Left colon (tissue), 2 donors: ENCODE results near the gene NTNG1. TPM values are rescaled to one million over a fixed set of nuclear protein-coding genes. Genes with fewer than 3 reads are reported as not detected.

Experiments used
- ATAC-seq: fragments of 200-7000 bp; cut with Tn5 transposase; one replicate; pipeline ENCODE4 v1.9.1; 2020; ENCODE audit warnings: mild to moderate bottlenecking, moderate library complexity
- DNase-seq, 2 donors: peaks; one replicate each; pipeline ENCODE4 v3.0.0-alpha.2; 2020
- intact Hi-C, 2 donors: fragments of 100-400 bp; cut with DNase I in 1 of 2; cut with micrococcal nuclease in 1 of 2; formaldehyde crosslinking; loops; one replicate each; pipeline versions ENCODE4 v1.11.2 to v1.14.0; 2022; cut with DNase I, micrococcal nuclease
- total RNA-seq, 2 donors: library from RNA; stranded (reverse); fragmentation: NEBNext Ultra II Directional; extraction: Animal tissue kit (Norgen Biotek cat#: 25700); gene quantifications; one replicate each; pipeline ENCODE4 v1.2.1, GENCODE V29; 2021
- donor health status: DM: no; HTN: no; CAD: no.
- donor health status: DM: yes; HTN: yes; CAD: no.

NTNG1 gene
- total RNA-seq, 2 donors from 2014 or later, result 0.09 to 1.2 TPM

DNA sequence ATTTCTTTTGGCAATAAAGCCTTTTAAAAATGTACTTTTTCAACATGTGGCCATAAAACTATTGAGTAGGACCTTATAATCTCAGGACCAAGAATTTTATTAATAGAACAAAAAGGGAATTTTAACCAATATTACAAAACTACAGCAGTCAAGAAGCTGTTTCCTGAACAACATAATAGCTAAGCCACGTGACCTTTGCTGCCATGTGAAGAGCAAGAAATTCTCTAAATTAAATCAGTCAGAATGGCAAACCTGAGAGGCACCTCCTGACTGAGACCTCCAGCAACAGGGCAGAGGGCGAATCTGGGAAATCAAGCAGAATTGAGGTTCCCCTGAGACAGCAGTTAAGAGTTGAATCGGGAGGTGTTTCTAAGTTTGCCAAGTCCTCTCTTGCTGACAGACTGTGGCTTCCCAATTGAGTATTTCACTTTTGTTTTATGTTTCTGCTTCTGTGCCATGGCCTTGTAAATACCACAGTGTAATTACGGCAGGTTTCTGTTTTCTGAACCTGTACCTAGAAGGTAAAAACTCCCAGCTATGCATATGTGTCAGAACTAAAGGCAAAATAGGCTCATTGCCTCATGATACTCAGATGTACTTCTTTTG, 358.4 kb downstream of the NTNG1 start:
- no peak for ATAC-seq
- no peak for DNase-seq
- intact Hi-C loops, result no loop called here

DNA sequence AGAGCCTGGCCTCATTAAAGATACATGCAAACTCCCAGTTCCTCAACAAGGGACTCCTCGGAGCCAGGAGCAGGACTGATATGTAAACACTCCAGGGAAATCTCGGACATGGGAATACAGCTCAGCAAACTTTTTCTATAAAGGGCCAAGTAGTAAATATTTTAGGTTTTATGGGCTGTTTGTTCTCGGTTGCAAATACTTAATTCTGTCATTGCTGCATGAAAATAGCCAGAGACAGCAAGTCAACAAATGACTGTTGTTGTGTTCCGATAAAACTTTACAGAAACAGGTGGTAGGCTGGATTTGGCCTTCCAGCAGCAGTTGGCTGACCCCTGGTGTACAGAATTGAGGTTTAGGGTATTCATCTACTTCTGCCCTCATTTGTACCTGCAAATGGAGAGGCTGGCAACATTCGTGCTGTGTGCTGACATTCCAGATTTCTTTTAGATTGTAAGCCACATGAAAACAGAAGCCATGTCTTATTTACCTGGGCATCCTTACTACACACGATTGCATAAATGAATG, 360.3 kb downstream of the NTNG1 start:
- DNase-seq (no peak), ATAC-seq (no peak)
- intact Hi-C loops, result no loop called here

DNA sequence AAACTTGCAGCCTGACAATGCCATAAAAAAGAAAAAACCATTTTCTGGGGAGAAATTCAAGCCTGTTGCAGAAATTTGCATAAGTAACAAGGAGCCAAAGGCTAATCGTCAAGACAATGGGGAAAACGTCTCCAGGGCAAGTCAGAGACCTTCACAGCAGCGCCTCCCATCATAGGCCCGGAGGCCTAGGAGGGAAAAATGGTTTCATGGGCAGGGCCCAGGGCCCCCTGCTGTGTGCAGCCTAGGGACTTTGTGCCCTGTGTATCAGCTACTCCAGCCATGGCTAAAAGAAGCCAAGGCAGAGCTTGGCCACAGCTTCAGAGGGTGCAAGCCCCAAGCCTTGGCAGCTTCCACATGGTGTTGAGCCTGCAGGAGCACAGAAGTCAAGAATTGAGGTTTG, 369.5 kb downstream of the NTNG1 start:
- intact Hi-C loops, result no loop called here
- DNase-seq (no peak), ATAC-seq (no peak)

DNA sequence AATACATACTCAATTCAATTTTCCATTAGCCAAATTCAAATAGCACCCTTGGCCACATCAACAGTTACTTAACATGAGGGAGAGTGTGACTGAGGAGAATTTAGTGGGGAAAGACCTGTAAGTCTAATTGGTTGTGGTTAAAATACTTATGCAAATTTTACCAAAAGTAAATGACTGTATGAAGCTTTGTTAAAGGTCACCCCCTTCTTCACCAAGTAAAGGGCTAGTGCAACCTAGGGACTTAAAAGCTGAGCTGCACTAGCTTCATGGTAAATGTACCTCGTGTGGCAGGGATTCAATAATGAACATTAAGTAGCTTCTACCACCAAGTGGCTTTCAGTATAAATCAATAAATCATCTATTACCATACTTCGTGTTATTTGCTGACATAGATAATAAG, 372.0 kb downstream of the NTNG1 start:
- DNase-seq, result no peak
- ATAC-seq, result no peak
- intact Hi-C loops, result no loop called here

DNA sequence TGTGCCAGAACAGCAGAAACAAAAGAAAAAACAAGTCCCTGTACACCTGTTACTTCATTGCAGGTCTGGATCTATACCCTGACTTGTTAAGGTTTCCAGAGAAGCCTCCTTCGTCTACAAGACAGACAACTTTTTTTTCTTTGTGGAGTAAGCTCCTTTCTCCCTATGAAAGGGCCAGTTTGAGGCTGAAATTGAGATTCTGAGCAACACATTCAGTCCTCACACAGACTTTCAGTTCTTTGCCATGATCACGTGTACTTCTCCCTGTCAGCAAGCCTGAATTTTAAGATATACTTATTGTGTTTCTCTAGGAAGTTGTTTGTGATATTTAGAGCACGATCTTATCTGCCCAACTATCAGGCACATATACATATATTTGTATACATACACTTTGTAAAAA, 374.0 kb downstream of the NTNG1 start:
- ATAC-seq, result no peak
- intact Hi-C loops, result no loop called here
- no peak for DNase-seq

DNA sequence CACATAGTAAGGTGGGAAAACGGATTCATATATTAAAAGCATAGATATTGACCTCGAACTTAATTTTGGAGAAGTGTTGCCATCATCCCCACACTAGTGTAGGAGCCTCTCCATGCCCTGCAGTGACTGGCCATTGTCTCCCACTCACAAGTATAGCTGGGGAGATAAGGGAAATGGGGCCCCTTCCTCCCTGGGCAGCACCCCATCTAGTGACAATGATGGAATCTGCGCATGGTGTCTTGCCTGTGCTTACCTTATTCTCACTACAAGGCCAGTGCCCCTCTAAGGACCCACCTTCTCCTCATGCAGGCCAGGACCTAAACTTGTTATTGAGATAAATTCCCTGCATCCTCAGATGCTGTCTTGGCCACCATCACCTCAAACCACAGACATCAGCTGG, 374.9 kb downstream of the NTNG1 start:
- no peak for ATAC-seq
- intact Hi-C loops, result no loop called here
- no peak for DNase-seq

DNA sequence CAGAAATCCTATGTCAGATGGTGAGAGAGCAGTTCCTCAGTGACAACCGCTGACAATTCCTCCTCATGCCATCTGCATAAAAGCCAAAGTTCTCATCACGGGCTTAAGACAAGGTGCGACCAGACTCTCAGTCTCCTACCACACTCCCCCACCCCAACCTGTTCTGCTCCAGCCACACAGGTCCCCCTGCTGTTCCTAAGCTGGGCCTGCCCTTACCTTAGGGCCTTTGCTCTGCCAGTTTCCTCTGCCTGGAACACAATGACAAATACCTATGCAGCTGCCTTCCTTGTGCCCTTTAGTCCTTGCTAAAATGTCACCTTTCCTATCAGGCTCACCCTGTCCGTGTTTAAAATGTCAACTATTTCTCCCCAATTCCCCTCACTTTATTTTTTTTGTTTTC, 382.2 kb downstream of the NTNG1 start:
- ATAC-seq, result no peak
- DNase-seq, result no peak
- intact Hi-C loops, result no loop called here

DNA sequence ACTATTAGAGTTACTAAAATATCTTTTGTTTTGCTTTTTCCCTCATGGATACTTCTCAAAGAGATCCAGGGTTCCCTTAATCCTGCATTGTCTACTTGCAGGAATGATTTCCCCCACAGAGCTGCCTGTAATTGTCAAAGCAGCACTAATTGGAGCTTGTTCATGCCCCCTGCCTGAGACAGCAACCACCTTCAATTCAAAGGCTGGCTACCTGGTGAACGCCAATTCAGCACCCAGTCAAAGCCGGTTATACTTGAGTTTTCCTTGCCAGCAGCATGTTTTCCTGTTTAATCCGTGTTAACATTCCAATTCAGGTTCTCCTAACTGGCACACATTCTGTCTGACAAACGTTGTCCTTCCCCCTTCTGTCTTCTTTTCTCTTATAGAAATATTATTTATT, 382.9 kb downstream of the NTNG1 start:
- DNase-seq (no peak), ATAC-seq (no peak)
- intact Hi-C loops, result no loop called here

DNA sequence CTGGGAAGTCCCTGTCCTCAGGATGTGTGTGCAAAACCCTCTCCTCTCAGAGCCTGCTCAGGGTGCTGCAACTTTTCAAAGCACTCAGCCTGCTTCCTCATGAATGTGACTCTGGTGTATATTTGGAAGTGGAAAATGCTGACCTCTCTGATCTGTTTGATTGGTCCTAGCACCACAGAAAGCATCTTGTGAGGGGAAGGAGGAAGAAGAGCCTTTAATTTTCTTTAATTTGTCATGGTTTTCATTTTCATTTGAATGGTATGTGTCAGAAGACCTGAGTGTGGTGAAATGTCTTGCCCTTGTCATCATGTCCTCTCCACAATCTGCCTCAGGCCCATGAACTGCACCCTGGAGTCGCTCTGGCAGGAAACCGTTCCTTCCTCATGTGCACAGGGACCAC, 383.5 kb downstream of the NTNG1 start:
- ATAC-seq (no peak), DNase-seq (no peak)
- intact Hi-C loops, result no loop called here

DNA sequence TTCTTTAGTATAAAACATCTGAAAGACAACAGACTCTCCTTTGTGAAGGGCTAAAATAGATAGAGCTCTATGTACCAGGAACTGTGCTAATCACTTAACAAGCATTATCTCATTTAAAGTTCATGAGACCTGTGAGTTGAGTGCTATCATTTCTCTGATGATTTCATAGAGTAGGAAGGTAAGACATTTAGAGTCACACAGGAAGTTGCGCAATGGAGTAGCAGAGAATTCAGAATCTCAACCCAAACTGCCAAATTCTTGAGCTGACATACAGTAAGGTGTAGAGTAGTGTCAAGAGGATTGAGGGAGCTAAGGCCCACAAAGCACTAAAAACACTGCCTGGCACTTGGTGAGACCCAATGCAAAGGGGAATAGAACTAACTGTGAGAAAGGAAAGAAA, 384.3 kb downstream of the NTNG1 start:
- ATAC-seq, result no peak
- intact Hi-C loops, result loop anchor here in 1 of 2 donors (5.0 kb wide), 1 partner anchor 248 kb away; no protein-coding TSS in a partner anchor
- no peak for DNase-seq

DNA sequence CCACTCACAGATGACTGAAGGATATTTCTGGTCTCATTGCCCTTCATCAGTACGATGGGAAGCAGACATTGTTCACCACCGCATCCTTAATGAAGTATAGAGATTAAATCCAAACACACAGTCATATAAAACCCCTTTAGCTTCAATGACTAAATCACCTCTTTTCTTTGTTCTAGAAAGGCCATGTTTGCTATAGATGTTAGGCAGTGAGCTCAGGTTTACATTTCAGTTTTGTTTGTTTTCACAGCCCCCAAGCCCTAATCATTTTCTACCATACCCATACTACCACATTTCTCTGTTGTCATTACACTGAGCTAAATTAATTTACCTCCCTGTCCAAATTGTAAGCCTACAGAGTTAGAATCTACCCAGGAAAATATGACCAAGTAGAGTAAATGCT, 385.1 kb downstream of the NTNG1 start:
- ATAC-seq (no peak), DNase-seq (no peak)
- intact Hi-C loops, result loop anchor here in 1 of 2 donors (5.0 kb wide), 1 partner anchor 249 kb away; no protein-coding TSS in a partner anchor

DNA sequence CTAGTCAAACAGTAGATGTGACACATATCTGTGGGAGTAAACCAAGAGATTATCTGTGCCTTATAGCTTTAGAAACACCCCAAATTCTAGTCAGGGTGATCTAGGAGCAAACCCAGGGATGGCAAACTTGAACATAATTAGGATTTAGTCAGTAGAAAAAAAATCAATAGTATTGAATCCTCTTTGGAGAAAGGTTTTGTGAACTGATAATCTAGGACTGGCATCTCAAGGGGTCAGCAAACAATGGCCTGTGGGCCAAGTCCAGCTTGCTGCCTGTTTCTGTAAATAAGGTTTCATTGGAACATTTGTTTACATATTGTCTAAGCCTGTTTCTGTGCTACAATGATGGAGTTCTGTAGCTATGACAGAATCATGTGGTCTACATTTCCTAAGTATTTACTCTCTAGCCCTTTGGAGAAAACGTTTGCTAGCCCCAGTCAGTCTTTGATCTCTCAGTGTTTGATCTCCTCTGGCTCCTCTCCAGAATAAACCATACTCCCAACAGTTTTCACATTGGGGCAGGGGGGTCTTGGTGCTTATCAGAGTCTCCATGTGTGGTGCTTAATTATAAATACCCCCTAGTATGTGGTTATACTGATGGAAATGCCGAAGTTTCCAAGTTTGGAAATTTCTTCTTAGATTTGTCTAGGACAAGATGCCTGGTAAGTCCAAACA, 385.8 kb downstream of the NTNG1 start:
- no peak for DNase-seq
- intact Hi-C loops, result loop anchor here in 1 of 2 donors (5.0 kb wide), 1 partner anchor 249 kb away; no protein-coding TSS in a partner anchor

DNA sequence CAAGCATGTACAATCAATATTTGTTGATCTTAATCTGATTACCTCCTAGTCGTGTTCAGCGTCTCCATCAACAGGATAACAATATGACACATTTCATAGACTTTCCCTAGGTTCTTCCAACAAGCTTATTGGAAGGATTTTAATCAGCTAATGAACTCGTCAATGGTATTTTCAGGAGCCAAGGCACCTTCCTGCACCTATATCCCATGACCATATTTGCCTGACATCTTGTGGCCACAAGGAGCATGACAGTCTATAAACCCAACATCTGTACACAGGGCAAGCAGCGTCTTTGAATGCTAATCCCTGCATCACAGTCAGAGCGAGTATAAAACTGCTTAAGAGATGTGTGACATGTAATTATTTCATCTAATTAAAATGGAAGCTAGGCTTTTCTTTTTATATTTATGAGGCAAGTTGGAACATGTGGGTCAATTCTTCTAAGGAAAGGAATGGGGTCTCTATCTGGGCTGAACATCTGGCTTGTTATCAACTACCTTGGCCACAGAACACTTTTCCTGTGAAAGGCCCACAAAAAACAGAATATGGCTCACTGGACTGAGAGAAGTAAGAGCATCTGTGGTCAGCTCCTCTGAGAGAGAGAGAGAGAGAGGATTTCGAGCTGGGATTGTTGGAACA, 388.8 kb downstream of the NTNG1 start:
- ATAC-seq, result peak; percentile 91
- peak in 1 of 2 donors; percentile 10 for DNase-seq
- intact Hi-C loops, result loop anchor here in 1 of 2 donors (5.0 kb wide), 2 partner anchors 218 to 252 kb away; no protein-coding TSS in a partner anchor

More for the DNA sequence above, 385.8 kb downstream of the NTNG1 start:
- ATAC-seq, result no peak

DNA sequence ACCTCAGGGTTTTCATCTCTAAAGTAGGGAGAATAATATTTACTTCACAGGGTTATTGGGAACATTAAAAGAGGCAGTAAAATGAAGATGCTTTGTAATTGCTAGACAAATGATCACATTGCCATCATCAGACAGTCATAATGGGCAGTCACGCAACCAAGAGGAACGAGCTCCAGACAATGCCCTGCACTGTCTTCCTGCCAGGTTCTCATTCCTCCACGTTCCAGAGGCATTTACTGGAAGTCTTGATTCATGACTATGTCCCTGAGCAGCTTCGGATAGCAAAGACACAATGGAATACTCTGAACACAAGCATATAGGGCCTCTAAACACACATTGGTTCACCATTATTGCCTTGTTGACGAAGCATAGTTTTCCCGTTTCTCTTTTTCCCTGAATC, 389.7 kb downstream of the NTNG1 start:
- DNase-seq (no peak), ATAC-seq (no peak)
- intact Hi-C loops, result loop anchor here in 1 of 2 donors (5.0 kb wide), 1 partner anchor 217 kb away; no protein-coding TSS in a partner anchor

DNA sequence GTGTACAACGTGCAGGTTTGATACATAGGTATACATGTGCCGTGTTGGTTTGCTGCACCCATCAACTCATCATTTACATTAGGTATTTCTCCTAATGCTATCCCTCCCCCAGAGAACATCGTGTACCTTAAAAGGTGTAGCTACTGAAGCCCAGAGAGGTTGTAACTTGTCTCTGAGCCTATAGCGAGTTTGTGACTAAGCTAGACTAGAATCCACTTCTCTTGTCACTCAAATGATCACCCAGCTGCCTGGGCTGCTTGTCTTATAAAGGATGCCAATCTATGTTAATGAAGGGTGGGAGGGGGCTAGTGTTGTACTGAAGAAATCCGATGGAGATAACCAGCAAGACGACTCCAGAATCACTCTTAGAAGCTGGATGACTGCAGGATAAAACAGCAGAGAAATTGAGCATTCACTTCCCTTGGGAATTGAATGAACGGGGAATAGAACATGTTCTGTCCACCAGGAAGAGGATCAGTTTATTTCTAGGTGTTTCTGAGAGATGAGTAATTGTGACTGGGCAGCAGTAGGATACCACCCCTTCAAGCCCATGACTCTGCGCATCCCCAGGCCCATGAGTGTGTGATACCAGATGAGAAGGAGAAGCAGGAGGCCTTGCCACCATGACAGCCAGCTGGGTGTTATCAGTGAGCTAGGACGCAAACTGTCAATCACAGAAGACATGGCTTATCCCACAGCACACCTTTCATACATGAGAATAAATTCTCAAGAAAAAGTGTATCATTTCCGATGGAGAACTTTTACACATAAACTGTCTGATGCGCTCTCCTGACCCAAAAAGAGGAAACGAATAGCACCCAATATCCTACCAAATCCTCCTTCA, 390.4 kb downstream of the NTNG1 start:
- intact Hi-C loops, result loop anchor here in 1 of 2 donors (5.0 kb wide), 1 partner anchor 216 kb away; no protein-coding TSS in a partner anchor
- ATAC-seq (no peak), DNase-seq (no peak)

DNA sequence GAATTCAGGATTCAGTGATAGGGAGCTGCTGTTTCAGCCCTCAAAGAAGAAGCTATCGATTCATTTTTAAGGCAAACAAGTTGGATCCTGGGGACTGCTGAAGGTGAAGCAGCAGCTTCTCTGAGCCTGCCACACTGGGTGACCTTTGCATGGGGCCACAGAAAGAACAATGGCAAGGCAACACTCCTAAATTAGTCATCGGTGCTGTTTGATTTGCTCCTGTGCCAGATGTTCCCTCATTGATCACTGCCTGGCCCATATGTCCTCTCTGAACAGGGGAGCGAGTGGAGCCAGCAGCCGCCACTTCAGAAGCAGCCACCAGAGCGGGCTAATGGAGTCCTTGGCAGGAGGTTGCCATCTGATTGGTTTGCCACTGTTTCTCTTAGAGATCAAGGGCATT, 391.5 kb downstream of the NTNG1 start:
- ATAC-seq (no peak), DNase-seq (no peak)
- intact Hi-C loops, result loop anchor here in 1 of 2 donors (5.0 kb wide), 1 partner anchor 215 kb away; no protein-coding TSS in a partner anchor
